ENCODE results near the gene VSNL1. TPM values are rescaled to one million over a fixed set of nuclear protein-coding genes. Genes with fewer than 3 reads are reported as not detected.
"Not testable (repeated sequence)": the region's sequence is repeated elsewhere in the genome, so short reads cannot be mapped to it uniquely, and the experiment has no call there.

VSNL1 gene
- total RNA-seq, 2 donors from 2014 or later: not detected

DNA sequence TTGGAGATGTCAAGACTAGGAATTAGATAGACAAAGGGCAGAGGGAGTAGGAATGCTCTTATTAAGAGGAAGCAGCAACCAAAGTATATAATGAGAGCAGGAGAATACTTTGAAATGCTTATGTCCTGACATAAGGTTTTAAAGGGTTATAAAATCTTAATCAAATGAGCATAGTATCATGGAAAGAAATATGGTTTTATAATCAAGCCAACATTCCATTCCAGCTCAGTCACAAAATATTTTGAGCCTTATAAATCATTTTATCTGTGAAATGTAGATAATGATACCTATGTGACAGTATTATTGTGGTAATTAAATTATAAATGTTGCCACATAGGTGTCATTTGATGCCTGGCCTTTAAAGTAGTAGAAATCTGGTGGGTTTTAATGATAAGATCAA is 17.6 kb downstream of the VSNL1 start:
- TF ChIP-seq, protein P1, sequence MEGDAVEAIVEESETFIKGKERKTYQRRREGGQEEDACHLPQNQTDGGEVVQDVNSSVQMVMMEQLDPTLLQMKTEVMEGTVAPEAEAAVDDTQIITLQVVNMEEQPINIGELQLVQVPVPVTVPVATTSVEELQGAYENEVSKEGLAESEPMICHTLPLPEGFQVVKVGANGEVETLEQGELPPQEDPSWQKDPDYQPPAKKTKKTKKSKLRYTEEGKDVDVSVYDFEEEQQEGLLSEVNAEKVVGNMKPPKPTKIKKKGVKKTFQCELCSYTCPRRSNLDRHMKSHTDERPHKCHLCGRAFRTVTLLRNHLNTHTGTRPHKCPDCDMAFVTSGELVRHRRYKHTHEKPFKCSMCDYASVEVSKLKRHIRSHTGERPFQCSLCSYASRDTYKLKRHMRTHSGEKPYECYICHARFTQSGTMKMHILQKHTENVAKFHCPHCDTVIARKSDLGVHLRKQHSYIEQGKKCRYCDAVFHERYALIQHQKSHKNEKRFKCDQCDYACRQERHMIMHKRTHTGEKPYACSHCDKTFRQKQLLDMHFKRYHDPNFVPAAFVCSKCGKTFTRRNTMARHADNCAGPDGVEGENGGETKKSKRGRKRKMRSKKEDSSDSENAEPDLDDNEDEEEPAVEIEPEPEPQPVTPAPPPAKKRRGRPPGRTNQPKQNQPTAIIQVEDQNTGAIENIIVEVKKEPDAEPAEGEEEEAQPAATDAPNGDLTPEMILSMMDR (IDR thresholded peaks at IDR 0.05): no peak
- no peaks in the 10 kb centered on the region for H3K9me3 ChIP-seq

GRCh38 chr2:17558878-17559277 is 18.4 kb downstream of the VSNL1 start:
- Histone ChIP-seq H3K27ac (no peak overlapping the region), H3K4me3 (no peak overlapping the region), H3K4me1 (ENCODE audit: control insufficient read depth in 1 of 2, low read depth in 2 of 2) (peaks cover 0 to 1% of the 10 kb centered on the region in 2 donors), H3K36me3 (no peaks in the 10 kb centered on the region), H3K9me3 (no peaks in the 10 kb centered on the region), H3K27me3 (replicated peaks; ENCODE audit: insufficient read depth) (no peaks in the 10 kb centered on the region)
- DNase-seq (ENCODE audit: low spot score) (no peak), ATAC-seq (ENCODE audit: insufficient number of reproducible peaks, low FRiP score, low read depth) (no peak)
- TF ChIP-seq, protein P1 (IDR thresholded peaks at IDR 0.05): no peak

More for the DNA sequence above, 17.6 kb downstream of the VSNL1 start:
- DNase-seq (ENCODE audit: low spot score) (no peak), ATAC-seq (ENCODE audit: insufficient number of reproducible peaks, low FRiP score, low read depth) (no peak)
- Histone ChIP-seq H3K27me3 (replicated peaks; ENCODE audit: insufficient read depth) (no peaks in the 10 kb centered on the region), H3K4me3 (no peak overlapping the region), H3K36me3 (no peaks in the 10 kb centered on the region), H3K27ac (no peak overlapping the region), H3K4me1 (ENCODE audit: control insufficient read depth in 1 of 2, low read depth in 2 of 2) (no peaks in the 10 kb centered on the region)

DNA sequence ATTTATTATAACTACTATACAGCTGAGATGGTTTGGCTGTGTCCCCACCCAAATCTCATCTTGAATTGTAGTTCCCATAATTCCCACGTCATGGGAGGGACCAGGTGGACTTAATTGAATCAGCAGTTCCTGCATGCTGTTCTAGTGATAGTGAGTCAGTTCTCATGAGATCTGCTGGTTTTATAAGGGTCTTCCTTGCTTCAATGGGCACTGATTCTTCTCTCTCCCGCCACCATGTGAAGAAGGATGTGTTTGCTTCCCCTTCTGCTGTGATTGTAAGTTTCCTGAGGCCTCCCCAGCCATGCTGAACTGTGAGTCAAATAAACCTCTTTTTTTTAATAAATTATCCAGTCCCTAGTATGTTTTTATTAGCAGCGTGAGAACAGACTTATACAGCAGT is 25.2 kb downstream of the VSNL1 start:
- not testable (repeated sequence) for H3K4me3 ChIP-seq; ATAC-seq (ENCODE audit: insufficient number of reproducible peaks, low FRiP score, low read depth)

GRCh38 chr2:17571681-17572080 is 31.2 kb downstream of the VSNL1 start:
- TF ChIP-seq, protein P1 (IDR thresholded peaks at IDR 0.05): no peak
- no peak overlapping the region for H3K27ac ChIP-seq
- no peak for ATAC-seq (ENCODE audit: insufficient number of reproducible peaks, low FRiP score, low read depth)
- H3K27me3 ChIP-seq (replicated peaks; ENCODE audit: insufficient read depth): no peaks in the 10 kb centered on the region
- H3K4me3 ChIP-seq: no peak overlapping the region
- no peaks in the 10 kb centered on the region for H3K4me1 ChIP-seq (ENCODE audit: control insufficient read depth in 1 of 2, low read depth in 2 of 2)
- DNase-seq (ENCODE audit: low spot score): no peak
- H3K36me3 ChIP-seq: no peaks in the 10 kb centered on the region
- H3K9me3 ChIP-seq: no peaks in the 10 kb centered on the region

More for the DNA sequence above, 25.2 kb downstream of the VSNL1 start:
- not testable (repeated sequence) for H3K9me3 ChIP-seq; H3K27me3 ChIP-seq (replicated peaks; ENCODE audit: insufficient read depth); DNase-seq (ENCODE audit: low spot score); H3K4me1 ChIP-seq (ENCODE audit: control insufficient read depth in 1 of 2, low read depth in 2 of 2); H3K36me3 ChIP-seq; H3K27ac ChIP-seq

DNA sequence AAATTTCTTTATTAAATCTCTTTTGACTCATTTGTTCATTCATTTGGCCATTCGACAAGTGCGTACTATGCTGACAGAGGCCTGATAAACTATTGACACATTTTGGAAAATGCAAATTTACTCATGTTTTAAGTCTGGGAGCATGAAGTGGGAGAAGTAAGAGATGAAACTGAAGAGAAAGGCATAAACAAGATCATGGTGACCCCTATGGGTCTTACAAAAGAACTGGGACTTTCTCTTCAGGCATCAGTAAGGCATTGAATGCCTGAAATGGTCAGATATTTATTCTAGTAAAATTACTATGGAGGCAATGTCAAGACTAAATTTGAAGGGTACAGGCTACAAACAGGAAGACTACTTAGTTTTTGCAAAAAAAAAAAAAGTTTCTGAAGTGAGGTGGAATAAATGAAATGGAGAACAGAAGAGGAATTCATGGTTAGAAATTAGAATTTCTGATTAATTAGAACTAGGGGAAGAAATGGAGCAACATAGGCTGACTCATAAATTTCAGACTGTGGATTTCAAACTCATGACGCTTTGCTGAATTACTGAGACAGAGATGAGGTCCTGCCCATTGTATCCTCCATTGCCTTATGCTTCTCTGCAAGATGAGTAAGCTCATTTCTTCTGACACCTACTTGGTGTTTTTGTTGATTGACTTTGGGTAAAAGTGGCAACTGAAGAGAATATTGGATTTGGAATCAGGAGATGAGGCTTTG is 32.7 kb downstream of the VSNL1 start:
- H3K4me1 ChIP-seq (ENCODE audit: control insufficient read depth in 1 of 2, low read depth in 2 of 2): no peaks in the 10 kb centered on the region
- H3K27ac ChIP-seq: no peak overlapping the region
- TF ChIP-seq, protein P1 (IDR thresholded peaks at IDR 0.05): no peak
- no peaks in the 10 kb centered on the region for H3K9me3 ChIP-seq
- no peaks in the 10 kb centered on the region for H3K27me3 ChIP-seq (replicated peaks; ENCODE audit: insufficient read depth)
- DNase-seq (ENCODE audit: low spot score): no peak
- H3K36me3 ChIP-seq: no peaks in the 10 kb centered on the region
- no peak overlapping the region for H3K4me3 ChIP-seq
- ATAC-seq (ENCODE audit: insufficient number of reproducible peaks, low FRiP score, low read depth): no peak

GRCh38 chr2:17573804-17574175 is 33.3 kb downstream of the VSNL1 start:
- Histone ChIP-seq H3K36me3 (no peaks in the 10 kb centered on the region), H3K4me1 (ENCODE audit: control insufficient read depth in 1 of 2, low read depth in 2 of 2) (no peaks in the 10 kb centered on the region), H3K27me3 (replicated peaks; ENCODE audit: insufficient read depth) (no peaks in the 10 kb centered on the region), H3K9me3 (no peaks in the 10 kb centered on the region), H3K27ac (no peak overlapping the region), H3K4me3 (no peak overlapping the region)
- DNase-seq (ENCODE audit: low spot score) (no peak), ATAC-seq (ENCODE audit: insufficient number of reproducible peaks, low FRiP score, low read depth) (no peak)
- TF ChIP-seq, protein P1 (IDR thresholded peaks at IDR 0.05): no peak

Data from thoracic aorta (tissue), 2 donors.